WTC11 (cell line): Measurements from ENCODE around the gene TMUB2. TPM values are rescaled to one million over a fixed set of nuclear protein-coding genes. Genes with fewer than 3 reads are reported as not detected.

Experiments
- ATAC-seq: fragments of 200-7000 bp; cut with Tn5 transposase; 2 replicates; pipeline ENCODE4 v1.10.0; 2021; ENCODE audit warnings: mild to moderate bottlenecking, moderate library complexity
- CTCF ChIA-PET: fragments of 300-600 bp; sonication (Branson Sonifier 250); formaldehyde crosslinking; loops from one replicate; lab custom pipeline; 2021; ENCODE audit warnings: antibody characterized with exemption; lab: Charles Lee
- POLR2A ChIA-PET: fragments of 350-600 bp; sonication (Branson Sonifier 250); formaldehyde crosslinking; loops from one replicate; lab custom pipeline; 2021; ENCODE audit warnings: antibody characterized with exemption; lab: Charles Lee
- DNase-seq: peaks from one replicate; pipeline ENCODE4 v3.0.0; 2021; ENCODE audit warnings: low spot score
- H3K27ac Mint-ChIP-seq: 2 replicates; pipeline ENCODE4 v1.8.0; 2021; ENCODE audit warnings: mixed read lengths
- H3K27me3 Mint-ChIP-seq: 2 replicates; pipeline ENCODE4 v1.8.0; 2021; ENCODE audit warnings: low read depth, mild to moderate bottlenecking, moderate library complexity, mixed read lengths
- H3K36me3 Mint-ChIP-seq: 2 replicates; pipeline ENCODE4 v1.8.0; 2021; ENCODE audit warnings: mixed read lengths
- H3K4me1 Mint-ChIP-seq: 2 replicates; pipeline ENCODE4 v1.8.0; 2022; ENCODE audit warnings: mixed read lengths
- H3K4me3 Mint-ChIP-seq: 2 replicates; pipeline ENCODE4 v1.8.0; 2021; ENCODE audit warnings: mild to moderate bottlenecking, moderate library complexity, mixed read lengths
- H3K9me3 Mint-ChIP-seq: 2 replicates; pipeline ENCODE4 v1.8.0; 2021; ENCODE audit warnings: mixed read lengths
- CBFB ChIP-seq: sonication (generic); formaldehyde crosslinking; IDR thresholded peaks from 2 replicates; pipeline ENCODE4 v1.8.1; 2022; ENCODE audit warnings: mild to moderate bottlenecking, low read depth, missing genetic modification reagents
- CDX4 ChIP-seq: fragments of 250-450 bp; sonication (Bioruptor Pico); IDR thresholded peaks from 2 replicates; pipeline ENCODE4 v1.9.0; 2021; ENCODE audit warnings: moderate library complexity, mild to moderate bottlenecking, inconsistent platforms, borderline replicate concordance
- CREB1 ChIP-seq: sonication (generic); formaldehyde crosslinking; IDR thresholded peaks from 2 replicates; pipeline ENCODE4 v1.8.0; 2023; ENCODE audit warnings: mild to moderate bottlenecking, missing genetic modification reagents
- E2F5 ChIP-seq: sonication (generic); formaldehyde crosslinking; IDR thresholded peaks from 2 replicates; pipeline ENCODE4 v1.8.1; 2022; ENCODE audit warnings: mild to moderate bottlenecking, moderate library complexity, missing genetic modification reagents
- GABPB1 ChIP-seq: sonication (generic); formaldehyde crosslinking; IDR thresholded peaks from 2 replicates; pipeline ENCODE4 v1.8.1; 2023; ENCODE audit warnings: mild to moderate bottlenecking, missing genetic modification reagents
- MXD4 ChIP-seq: fragments of 250-450 bp; sonication (Bioruptor Pico); IDR thresholded peaks from 2 replicates; pipeline ENCODE4 v1.8.0; 2021; ENCODE audit warnings: mild to moderate bottlenecking, moderate library complexity, borderline replicate concordance
- SMAD3 ChIP-seq: sonication (generic); formaldehyde crosslinking; IDR thresholded peaks from 2 replicates; pipeline ENCODE4 v1.8.0; 2022; ENCODE audit warnings: missing genetic modification reagents, mild to moderate bottlenecking, borderline replicate concordance
- SMAD4 ChIP-seq: sonication (generic); formaldehyde crosslinking; IDR thresholded peaks from 2 replicates; pipeline ENCODE4 v1.8.0; 2022; ENCODE audit warnings: mild to moderate bottlenecking, missing genetic modification reagents
- TCF7 ChIP-seq: sonication (generic); formaldehyde crosslinking; IDR thresholded peaks from 2 replicates; pipeline ENCODE4 v1.8.0; 2022; ENCODE audit warnings: mild to moderate bottlenecking, low read depth, missing genetic modification reagents, moderate library complexity
- TEAD4 ChIP-seq: sonication (generic); formaldehyde crosslinking; IDR thresholded peaks from 2 replicates; pipeline ENCODE4 v1.8.0; 2022; ENCODE audit warnings: mild to moderate bottlenecking, missing genetic modification reagents
- ZBTB21 ChIP-seq: sonication (generic); formaldehyde crosslinking; IDR thresholded peaks from 2 replicates; pipeline ENCODE4 v1.8.1; 2023; ENCODE audit warnings: mild to moderate bottlenecking, missing genetic modification reagents, borderline replicate concordance
- ZNF317 ChIP-seq: sonication (generic); formaldehyde crosslinking; IDR thresholded peaks from 2 replicates; pipeline ENCODE4 v1.8.1; 2023; ENCODE audit warnings: low read depth, mild to moderate bottlenecking, moderate library complexity, missing genetic modification reagents, borderline replicate concordance
- total RNA-seq: library from RNA; stranded (reverse); gene quantifications from 3 replicates; pipeline ENCODE4 v1.2.3, GENCODE V29; 2021
- TF ChIP-seq, protein P1 (sequence below): sonication (generic); formaldehyde crosslinking; IDR thresholded peaks from 2 replicates; pipeline ENCODE4 v1.8.0; 2022; ENCODE audit warnings: mild to moderate bottlenecking, missing genetic modification reagents
- TF ChIP-seq, protein P2 (sequence below): sonication (generic); formaldehyde crosslinking; IDR thresholded peaks from 2 replicates; pipeline ENCODE4 v1.8.1; 2023; ENCODE audit warnings: mild to moderate bottlenecking, moderate library complexity, missing genetic modification reagents
- TF ChIP-seq, protein P3 (sequence below): sonication (generic); formaldehyde crosslinking; IDR thresholded peaks from 2 replicates; pipeline ENCODE4 v1.8.1; 2023; ENCODE audit warnings: mild to moderate bottlenecking, missing genetic modification reagents
- TF ChIP-seq, protein P4 (sequence below): fragments of 250-450 bp; sonication (Bioruptor Pico); conservative IDR thresholded peaks from 2 replicates; pipeline ENCODE4 v1.9.0; 2021; ENCODE audit warnings: mild to moderate bottlenecking
- TF ChIP-seq, protein P5 (sequence below): sonication (generic); formaldehyde crosslinking; IDR thresholded peaks from 2 replicates; pipeline ENCODE4 v1.8.1; 2023; ENCODE audit warnings: mild to moderate bottlenecking, missing genetic modification reagents, borderline replicate concordance
- TF ChIP-seq, protein P6 (sequence below): sonication (generic); formaldehyde crosslinking; conservative IDR thresholded peaks from 2 replicates; pipeline ENCODE4 v1.8.1; 2022; ENCODE audit warnings: mild to moderate bottlenecking, missing genetic modification reagents

Gene TMUB2
- total RNA-seq, 1 experiment from 2014 or later, result 26.9 TPM

DNA sequence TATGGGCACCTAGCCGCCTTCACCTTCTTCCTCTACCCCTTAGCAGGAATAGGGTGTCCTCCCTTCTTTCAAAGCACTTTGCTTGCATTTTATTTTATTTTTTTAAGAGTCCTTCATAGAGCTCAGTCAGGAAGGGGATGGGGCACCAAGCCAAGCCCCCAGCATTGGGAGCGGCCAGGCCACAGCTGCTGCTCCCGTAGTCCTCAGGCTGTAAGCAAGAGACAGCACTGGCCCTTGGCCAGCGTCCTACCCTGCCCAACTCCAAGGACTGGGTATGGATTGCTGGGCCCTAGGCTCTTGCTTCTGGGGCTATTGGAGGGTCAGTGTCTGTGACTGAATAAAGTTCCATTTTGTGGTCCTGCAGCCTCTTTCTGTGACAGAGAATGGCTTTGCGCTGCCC lies 4.6 kb downstream of the TMUB2 start:
- Mint-ChIP-seq H3K4me3 (peak overlapping the region; percentile 28), H3K36me3 (peaks cover 32% of the 10 kb centered on the region), H3K27me3 (no peaks in the 10 kb centered on the region), H3K4me1 (peaks cover 26% of the 10 kb centered on the region), H3K27ac (peak overlapping the region; percentile 92), H3K9me3 (no peaks in the 10 kb centered on the region)
- TF ChIP-seq ZBTB21 (CRISPR knock-in tag) (no peak), TCF7 (no peak), CREB1 (no peak), ZNF317 (CRISPR knock-in tag) (no peak), SMAD3 (CRISPR knock-in tag) (no peak), GABPB1 (CRISPR knock-in tag) (no peak), CBFB (CRISPR knock-in tag) (no peak), SMAD4 (CRISPR knock-in tag) (no peak), CDX4 (CRISPR knock-in tag) (no peak), E2F5 (CRISPR knock-in tag) (no peak)
- TF ChIP-seq, protein P1, sequence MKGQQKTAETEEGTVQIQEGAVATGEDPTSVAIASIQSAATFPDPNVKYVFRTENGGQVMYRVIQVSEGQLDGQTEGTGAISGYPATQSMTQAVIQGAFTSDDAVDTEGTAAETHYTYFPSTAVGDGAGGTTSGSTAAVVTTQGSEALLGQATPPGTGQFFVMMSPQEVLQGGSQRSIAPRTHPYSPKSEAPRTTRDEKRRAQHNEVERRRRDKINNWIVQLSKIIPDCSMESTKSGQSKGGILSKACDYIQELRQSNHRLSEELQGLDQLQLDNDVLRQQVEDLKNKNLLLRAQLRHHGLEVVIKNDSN (CRISPR knock-in tag), result no peak
- TF ChIP-seq, protein P2, sequence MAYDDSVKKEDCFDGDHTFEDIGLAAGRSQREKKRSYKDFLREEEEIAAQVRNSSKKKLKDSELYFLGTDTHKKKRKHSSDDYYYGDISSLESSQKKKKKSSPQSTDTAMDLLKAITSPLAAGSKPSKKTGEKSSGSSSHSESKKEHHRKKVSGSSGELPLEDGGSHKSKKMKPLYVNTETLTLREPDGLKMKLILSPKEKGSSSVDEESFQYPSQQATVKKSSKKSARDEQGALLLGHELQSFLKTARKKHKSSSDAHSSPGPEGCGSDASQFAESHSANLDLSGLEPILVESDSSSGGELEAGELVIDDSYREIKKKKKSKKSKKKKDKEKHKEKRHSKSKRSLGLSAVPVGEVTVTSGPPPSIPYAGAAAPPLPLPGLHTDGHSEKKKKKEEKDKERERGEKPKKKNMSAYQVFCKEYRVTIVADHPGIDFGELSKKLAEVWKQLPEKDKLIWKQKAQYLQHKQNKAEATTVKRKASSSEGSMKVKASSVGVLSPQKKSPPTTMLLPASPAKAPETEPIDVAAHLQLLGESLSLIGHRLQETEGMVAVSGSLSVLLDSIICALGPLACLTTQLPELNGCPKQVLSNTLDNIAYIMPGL (CRISPR knock-in tag), result no peak
- TF ChIP-seq, protein P3, sequence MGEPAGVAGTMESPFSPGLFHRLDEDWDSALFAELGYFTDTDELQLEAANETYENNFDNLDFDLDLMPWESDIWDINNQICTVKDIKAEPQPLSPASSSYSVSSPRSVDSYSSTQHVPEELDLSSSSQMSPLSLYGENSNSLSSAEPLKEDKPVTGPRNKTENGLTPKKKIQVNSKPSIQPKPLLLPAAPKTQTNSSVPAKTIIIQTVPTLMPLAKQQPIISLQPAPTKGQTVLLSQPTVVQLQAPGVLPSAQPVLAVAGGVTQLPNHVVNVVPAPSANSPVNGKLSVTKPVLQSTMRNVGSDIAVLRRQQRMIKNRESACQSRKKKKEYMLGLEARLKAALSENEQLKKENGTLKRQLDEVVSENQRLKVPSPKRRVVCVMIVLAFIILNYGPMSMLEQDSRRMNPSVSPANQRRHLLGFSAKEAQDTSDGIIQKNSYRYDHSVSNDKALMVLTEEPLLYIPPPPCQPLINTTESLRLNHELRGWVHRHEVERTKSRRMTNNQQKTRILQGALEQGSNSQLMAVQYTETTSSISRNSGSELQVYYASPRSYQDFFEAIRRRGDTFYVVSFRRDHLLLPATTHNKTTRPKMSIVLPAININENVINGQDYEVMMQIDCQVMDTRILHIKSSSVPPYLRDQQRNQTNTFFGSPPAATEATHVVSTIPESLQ (CRISPR knock-in tag), result no peak
- TF ChIP-seq, protein P4, sequence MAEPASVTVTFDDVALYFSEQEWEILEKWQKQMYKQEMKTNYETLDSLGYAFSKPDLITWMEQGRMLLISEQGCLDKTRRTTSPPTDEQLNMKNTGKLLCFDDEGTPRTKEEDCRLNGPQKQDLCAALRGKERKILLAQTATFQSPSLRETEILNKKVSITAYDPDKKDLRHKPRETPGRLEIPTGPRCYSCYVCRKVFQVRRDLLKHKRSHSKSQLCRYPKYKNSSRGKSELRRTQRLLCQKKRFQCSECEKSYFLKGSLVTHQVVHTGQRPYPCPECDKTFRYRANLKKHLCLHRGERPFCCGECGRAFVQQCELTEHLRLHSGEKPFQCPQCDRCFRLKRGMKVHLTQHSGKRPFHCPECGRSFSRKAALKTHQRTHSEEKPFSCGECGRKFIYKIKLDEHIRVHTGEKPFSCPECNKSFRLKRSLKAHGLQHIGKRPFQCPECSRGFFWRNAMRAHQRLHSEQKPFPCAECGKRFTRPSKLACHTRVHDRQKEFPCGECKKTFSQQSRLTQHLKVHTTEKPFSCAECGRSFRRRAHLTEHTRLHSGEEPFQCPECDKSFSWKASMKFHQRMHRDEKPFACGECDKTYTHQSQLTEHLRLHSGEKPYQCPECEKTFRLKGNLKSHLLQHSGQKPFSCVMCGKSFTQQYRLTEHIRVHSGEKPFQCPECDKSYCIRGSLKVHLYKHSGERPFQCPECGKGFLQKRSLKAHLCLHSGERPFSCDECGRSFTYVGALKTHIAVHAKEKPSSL, result no peak
- no peak for DNase-seq
- ChIA-PET CTCF (interaction anchor here (0.9 to 2.4 kb wide), 8 partner anchors 13 to 160 kb away, joined by 3 to 7 read pairs (median 4); no protein-coding TSS in a partner anchor), POLR2A (interaction anchor here (0.6 to 1.6 kb wide), 2 partner anchors 30 to 91 kb away, joined by 4 read pairs; no protein-coding TSS in a partner anchor)
- ATAC-seq, result no peak

DNA sequence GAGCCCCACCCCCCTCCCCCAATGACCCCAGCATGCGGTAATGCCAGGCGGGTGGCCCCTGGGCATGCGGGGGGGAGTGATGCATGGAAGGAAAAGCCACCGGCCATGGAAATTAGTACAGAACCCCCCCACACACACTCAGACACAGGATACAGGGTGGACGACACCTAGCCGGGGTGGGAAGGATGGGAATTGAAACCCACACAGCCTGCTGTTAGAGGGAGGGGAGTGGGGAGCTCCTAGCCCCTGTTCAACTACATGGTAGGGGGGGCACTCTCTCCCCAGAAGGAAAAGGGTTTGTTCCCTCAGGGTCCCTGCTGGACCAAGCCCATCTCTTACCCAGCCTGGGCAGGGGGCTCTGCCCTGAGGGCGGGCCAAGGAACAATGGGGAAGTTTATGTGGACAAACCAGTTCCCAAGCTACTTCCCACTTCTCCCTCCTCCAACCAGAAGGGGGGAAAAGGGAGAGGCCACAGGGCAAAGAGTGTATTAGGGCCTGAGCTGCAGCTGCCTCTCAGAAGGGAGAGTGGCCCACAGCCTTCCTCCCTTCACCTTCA lies 5.2 kb downstream of the TMUB2 start:
- DNase-seq, result peak; percentile 53
- Mint-ChIP-seq H3K27ac (peak overlapping the region; percentile 77), H3K36me3 (peaks cover 35% of the 10 kb centered on the region), H3K4me3 (peak overlapping the region; percentile 27; the same call in 1 of the 2 replicates), H3K4me1 (peaks cover 26% of the 10 kb centered on the region), H3K9me3 (no peaks in the 10 kb centered on the region), H3K27me3 (no peaks in the 10 kb centered on the region)
- CTCF ChIA-PET, result interaction anchor here (0.8 to 2.4 kb wide), 13 partner anchors 12 to 186 kb away, joined by 3 to 7 read pairs (median 4); no protein-coding TSS in a partner anchor
- POLR2A ChIA-PET, result interaction anchor here (0.6 to 1.6 kb wide), 2 partner anchors 26 to 29 kb away, joined by 3 to 4 read pairs; no protein-coding TSS in a partner anchor
- peak; percentile 88 for ATAC-seq
- TF ChIP-seq, protein P5, sequence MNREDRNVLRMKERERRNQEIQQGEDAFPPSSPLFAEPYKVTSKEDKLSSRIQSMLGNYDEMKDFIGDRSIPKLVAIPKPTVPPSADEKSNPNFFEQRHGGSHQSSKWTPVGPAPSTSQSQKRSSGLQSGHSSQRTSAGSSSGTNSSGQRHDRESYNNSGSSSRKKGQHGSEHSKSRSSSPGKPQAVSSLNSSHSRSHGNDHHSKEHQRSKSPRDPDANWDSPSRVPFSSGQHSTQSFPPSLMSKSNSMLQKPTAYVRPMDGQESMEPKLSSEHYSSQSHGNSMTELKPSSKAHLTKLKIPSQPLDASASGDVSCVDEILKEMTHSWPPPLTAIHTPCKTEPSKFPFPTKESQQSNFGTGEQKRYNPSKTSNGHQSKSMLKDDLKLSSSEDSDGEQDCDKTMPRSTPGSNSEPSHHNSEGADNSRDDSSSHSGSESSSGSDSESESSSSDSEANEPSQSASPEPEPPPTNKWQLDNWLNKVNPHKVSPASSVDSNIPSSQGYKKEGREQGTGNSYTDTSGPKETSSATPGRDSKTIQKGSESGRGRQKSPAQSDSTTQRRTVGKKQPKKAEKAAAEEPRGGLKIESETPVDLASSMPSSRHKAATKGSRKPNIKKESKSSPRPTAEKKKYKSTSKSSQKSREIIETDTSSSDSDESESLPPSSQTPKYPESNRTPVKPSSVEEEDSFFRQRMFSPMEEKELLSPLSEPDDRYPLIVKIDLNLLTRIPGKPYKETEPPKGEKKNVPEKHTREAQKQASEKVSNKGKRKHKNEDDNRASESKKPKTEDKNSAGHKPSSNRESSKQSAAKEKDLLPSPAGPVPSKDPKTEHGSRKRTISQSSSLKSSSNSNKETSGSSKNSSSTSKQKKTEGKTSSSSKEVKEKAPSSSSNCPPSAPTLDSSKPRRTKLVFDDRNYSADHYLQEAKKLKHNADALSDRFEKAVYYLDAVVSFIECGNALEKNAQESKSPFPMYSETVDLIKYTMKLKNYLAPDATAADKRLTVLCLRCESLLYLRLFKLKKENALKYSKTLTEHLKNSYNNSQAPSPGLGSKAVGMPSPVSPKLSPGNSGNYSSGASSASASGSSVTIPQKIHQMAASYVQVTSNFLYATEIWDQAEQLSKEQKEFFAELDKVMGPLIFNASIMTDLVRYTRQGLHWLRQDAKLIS (CRISPR knock-in tag), result no peak
- TF ChIP-seq ZBTB21 (CRISPR knock-in tag) (no peak), MXD4 (CRISPR knock-in tag) (no peak), TEAD4 (CRISPR knock-in tag) (no peak)
- TF ChIP-seq, protein P3 (CRISPR knock-in tag), result no peak
- TF ChIP-seq, protein P6, sequence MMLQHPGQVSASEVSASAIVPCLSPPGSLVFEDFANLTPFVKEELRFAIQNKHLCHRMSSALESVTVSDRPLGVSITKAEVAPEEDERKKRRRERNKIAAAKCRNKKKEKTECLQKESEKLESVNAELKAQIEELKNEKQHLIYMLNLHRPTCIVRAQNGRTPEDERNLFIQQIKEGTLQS (CRISPR knock-in tag), result no peak
